Measurements from ENCODE around the gene PRRT1.

Gene PRRT1

GRCh38 chr6:32115623-32116022 lies 36.1 kb downstream of the PRRT1 start:
- Histone ChIP-seq H2BK120ac (ENCODE audit: low read depth, low read length) (peak overlapping the region; percentile 66), H3K18ac (ENCODE audit: low read depth in 1 of 2, low read length in 2 of 2) (peak overlapping the region in 1 of 2 experiments; percentile 31), H2AFZ (ENCODE audit: low read depth, low read length) (no peak overlapping the region), H3K14ac (ENCODE audit: low read length in 2 of 2) (peak overlapping the region in 1 of 2 experiments; percentile 18), H4K91ac (ENCODE audit: low read length) (peak overlapping the region; percentile 76), H2BK15ac (ENCODE audit: low read depth, poor library complexity, severe bottlenecking) (peak overlapping the region; percentile 88), H3K36me3 (ENCODE audit: control insufficient read depth in 1 of 2, insufficient read depth in 2 of 2, low read depth in 1 of 2, low read length in 2 of 2) (peaks cover 44 to 56% of the 10 kb centered on the region in 2 experiments), H4K8ac (ENCODE audit: low read length) (peak overlapping the region; percentile 43), H3K4me3 (ENCODE audit: insufficient read depth in 1 of 2, low read depth in 1 of 2, low read length in 2 of 2) (no peak overlapping the region), H3K27me3 (ENCODE audit: control insufficient read depth in 1 of 2, insufficient read depth in 1 of 2, low read length in 2 of 2) (peaks cover 0 to 3% of the 10 kb centered on the region in 2 experiments), H3K23ac (ENCODE audit: low read length in 2 of 2) (no peak overlapping the region), H3K27ac (ENCODE audit: low read length, poor library complexity, severe bottlenecking) (no peak overlapping the region), H3K9ac (ENCODE audit: low read length) (peak overlapping the region; percentile 88), H2AK5ac (ENCODE audit: low read length, severe bottlenecking) (no peak overlapping the region), H3K4ac (ENCODE audit: low read depth in 1 of 2, low read length in 2 of 2) (peak overlapping the region; percentile 9 to 45), H3K9me3 (ENCODE audit: control insufficient read depth, low read length) (no peaks in the 10 kb centered on the region), H3K4me2 (ENCODE audit: low read length, poor library complexity, severe bottlenecking) (no peak overlapping the region), H2BK5ac (ENCODE audit: low read depth, low read length, poor library complexity, severe bottlenecking) (no peak overlapping the region), H2BK12ac (ENCODE audit: low read length in 2 of 2) (peak overlapping the region; percentile 89 to 93), H3K79me1 (replicated peaks; ENCODE audit: low read length, poor library complexity, severe bottlenecking) (peaks cover 3% of the 10 kb centered on the region), H3K4me1 (ENCODE audit: control insufficient read depth, insufficient read depth, low read depth, low read length) (peaks cover 7% of the 10 kb centered on the region)
- WGBS = 59% methylated on average over 3 of the region's 6 CpGs
- DNase-seq = no peak

GRCh38 chr6:32114796-32115195 lies 36.9 kb downstream of the PRRT1 start:
- Histone ChIP-seq H3K23ac (ENCODE audit: low read length in 2 of 2) (no peak overlapping the region), H3K9ac (ENCODE audit: low read length) (peak overlapping the region; percentile 88), H3K9me3 (ENCODE audit: control insufficient read depth, low read length) (no peaks in the 10 kb centered on the region), H3K4ac (ENCODE audit: low read depth in 1 of 2, low read length in 2 of 2) (peak overlapping the region; percentile 24 to 43), H3K14ac (ENCODE audit: low read length in 2 of 2) (no peak overlapping the region), H3K4me1 (ENCODE audit: control insufficient read depth, insufficient read depth, low read depth, low read length) (peaks cover 7% of the 10 kb centered on the region), H3K36me3 (ENCODE audit: control insufficient read depth in 1 of 2, insufficient read depth in 2 of 2, low read depth in 1 of 2, low read length in 2 of 2) (peaks cover 41 to 53% of the 10 kb centered on the region in 2 experiments), H2BK120ac (ENCODE audit: low read depth, low read length) (peak overlapping the region; percentile 24), H3K79me1 (replicated peaks; ENCODE audit: low read length, poor library complexity, severe bottlenecking) (peaks cover 3% of the 10 kb centered on the region), H2BK5ac (ENCODE audit: low read depth, low read length, poor library complexity, severe bottlenecking) (no peak overlapping the region), H3K27me3 (ENCODE audit: control insufficient read depth in 1 of 2, insufficient read depth in 1 of 2, low read length in 2 of 2) (peaks cover 0 to 11% of the 10 kb centered on the region in 2 experiments), H3K4me3 (ENCODE audit: insufficient read depth in 1 of 2, low read depth in 1 of 2, low read length in 2 of 2) (no peak overlapping the region), H2AK5ac (ENCODE audit: low read length, severe bottlenecking) (no peak overlapping the region), H4K8ac (ENCODE audit: low read length) (peak overlapping the region; percentile 59), H2BK15ac (ENCODE audit: low read depth, poor library complexity, severe bottlenecking) (no peak overlapping the region), H3K27ac (ENCODE audit: low read length, poor library complexity, severe bottlenecking) (no peak overlapping the region), H3K4me2 (ENCODE audit: low read length, poor library complexity, severe bottlenecking) (no peak overlapping the region), H2BK12ac (ENCODE audit: low read length in 2 of 2) (peak overlapping the region in 1 of 2 experiments; percentile 81), H3K18ac (ENCODE audit: low read depth in 1 of 2, low read length in 2 of 2) (peak overlapping the region in 1 of 2 experiments; percentile 48), H4K91ac (ENCODE audit: low read length) (no peak overlapping the region), H2AFZ (ENCODE audit: low read depth, low read length) (no peak overlapping the region)
- 0% methylated on average over 6 of the region's 8 CpGs for WGBS
- DNase-seq = peak; percentile 96

- H2AK5ac ChIP-seq (ENCODE audit: low read length, severe bottlenecking) = no peak overlapping the region
- peak overlapping the region in 1 of 2 experiments; percentile 87 for H3K14ac ChIP-seq (ENCODE audit: low read length in 2 of 2)
- DNase-seq = peak; percentile 99
- peaks cover 0 to 23% of the 10 kb centered on the region in 2 experiments for H3K27me3 ChIP-seq (ENCODE audit: control insufficient read depth in 1 of 2, insufficient read depth in 1 of 2, low read length in 2 of 2)
- no peaks in the 10 kb centered on the region for H3K9me3 ChIP-seq (ENCODE audit: control insufficient read depth, low read length)
- H3K4ac ChIP-seq (ENCODE audit: low read depth in 1 of 2, low read length in 2 of 2) = peak overlapping the region; percentile 68 to 87
- peak overlapping the region in 1 of 2 experiments; percentile 46 for H3K23ac ChIP-seq (ENCODE audit: low read length in 2 of 2)
- peaks cover 7% of the 10 kb centered on the region for H3K4me1 ChIP-seq (ENCODE audit: control insufficient read depth, insufficient read depth, low read depth, low read length)
- H2BK12ac ChIP-seq (ENCODE audit: low read length in 2 of 2) = peak overlapping the region; percentile 29 to 96
- H4K8ac ChIP-seq (ENCODE audit: low read length) = peak overlapping the region; percentile 72
- peak overlapping the region; percentile 67 to 90 for H3K18ac ChIP-seq (ENCODE audit: low read depth in 1 of 2, low read length in 2 of 2)
- H2BK5ac ChIP-seq (ENCODE audit: low read depth, low read length, poor library complexity, severe bottlenecking) = no peak overlapping the region
- H2AFZ ChIP-seq (ENCODE audit: low read depth, low read length) = no peak overlapping the region
- H3K4me2 ChIP-seq (ENCODE audit: low read length, poor library complexity, severe bottlenecking) = no peak overlapping the region
- peaks cover 32 to 49% of the 10 kb centered on the region in 2 experiments for H3K36me3 ChIP-seq (ENCODE audit: control insufficient read depth in 1 of 2, insufficient read depth in 2 of 2, low read depth in 1 of 2, low read length in 2 of 2)
- WGBS = 80% methylated on average over 7 of the region's 9 CpGs
- no peak overlapping the region for H3K27ac ChIP-seq (ENCODE audit: low read length, poor library complexity, severe bottlenecking)
- H4K91ac ChIP-seq (ENCODE audit: low read length) = peak overlapping the region; percentile 93
- peak overlapping the region; percentile 88 for H3K9ac ChIP-seq (ENCODE audit: low read length)
- peak overlapping the region in 1 of 2 experiments; percentile 20 for H3K4me3 ChIP-seq (ENCODE audit: insufficient read depth in 1 of 2, low read depth in 1 of 2, low read length in 2 of 2)
- H3K79me1 ChIP-seq (replicated peaks; ENCODE audit: low read length, poor library complexity, severe bottlenecking) = peaks cover 3% of the 10 kb centered on the region
- peak overlapping the region; percentile 62 for H2BK15ac ChIP-seq (ENCODE audit: low read depth, poor library complexity, severe bottlenecking)
- H2BK120ac ChIP-seq (ENCODE audit: low read depth, low read length) = peak overlapping the region; percentile 82
These were observed 38.1 kb downstream of the PRRT1 start for GRCh38 chr6:32113386-32114352.

- Histone ChIP-seq H3K4me2 (ENCODE audit: low read length, poor library complexity, severe bottlenecking) (no peak overlapping the region), H3K79me1 (replicated peaks; ENCODE audit: low read length, poor library complexity, severe bottlenecking) (peaks cover 3% of the 10 kb centered on the region), H2BK15ac (ENCODE audit: low read depth, poor library complexity, severe bottlenecking) (no peak overlapping the region), H3K9ac (ENCODE audit: low read length) (peak overlapping the region; percentile 87), H2BK5ac (ENCODE audit: low read depth, low read length, poor library complexity, severe bottlenecking) (no peak overlapping the region), H4K8ac (ENCODE audit: low read length) (no peak overlapping the region), H3K4ac (ENCODE audit: low read depth in 1 of 2, low read length in 2 of 2) (no peak overlapping the region), H2BK12ac (ENCODE audit: low read length in 2 of 2) (peak overlapping the region in 1 of 2 experiments; percentile 45), H3K23ac (ENCODE audit: low read length in 2 of 2) (no peak overlapping the region), H2BK120ac (ENCODE audit: low read depth, low read length) (no peak overlapping the region), H3K36me3 (ENCODE audit: control insufficient read depth in 1 of 2, insufficient read depth in 2 of 2, low read depth in 1 of 2, low read length in 2 of 2) (peaks cover 22 to 39% of the 10 kb centered on the region in 2 experiments), H3K9me3 (ENCODE audit: control insufficient read depth, low read length) (no peaks in the 10 kb centered on the region), H2AFZ (ENCODE audit: low read depth, low read length) (no peak overlapping the region), H3K27ac (ENCODE audit: low read length, poor library complexity, severe bottlenecking) (no peak overlapping the region), H3K27me3 (ENCODE audit: control insufficient read depth in 1 of 2, insufficient read depth in 1 of 2, low read length in 2 of 2) (peaks cover 0 to 34% of the 10 kb centered on the region in 2 experiments), H3K4me3 (ENCODE audit: insufficient read depth in 1 of 2, low read depth in 1 of 2, low read length in 2 of 2) (peak overlapping the region in 1 of 2 experiments; percentile 43), H2AK5ac (ENCODE audit: low read length, severe bottlenecking) (no peak overlapping the region), H3K18ac (ENCODE audit: low read depth in 1 of 2, low read length in 2 of 2) (peak overlapping the region in 1 of 2 experiments; percentile 18), H4K91ac (ENCODE audit: low read length) (no peak overlapping the region), H3K14ac (ENCODE audit: low read length in 2 of 2) (no peak overlapping the region), H3K4me1 (ENCODE audit: control insufficient read depth, insufficient read depth, low read depth, low read length) (peaks cover 15% of the 10 kb centered on the region)
- WGBS = 81% methylated on average over 7 of the region's 9 CpGs
- DNase-seq = peak; percentile 56
These were observed 39.2 kb downstream of the PRRT1 start for GRCh38 chr6:32112431-32112980.

All from mesenchymal stem cell (in vitro differentiated cells and primary cell).